VCaP (cell line): Measurements from ENCODE around the gene KPRP.

Experiments
- H3K27ac ChIP-seq: fragments of 450-650 bp; 2 replicates; pipeline ENCODE4 v1.5.1; 2017
- TF ChIP-seq, protein P1 (sequence below): fragments of 450-650 bp; conservative IDR thresholded peaks from 2 replicates; pipeline ENCODE4 v1.5.1; 2017; ENCODE audit warnings: mild to moderate bottlenecking, moderate library complexity

The KPRP gene

DNA sequence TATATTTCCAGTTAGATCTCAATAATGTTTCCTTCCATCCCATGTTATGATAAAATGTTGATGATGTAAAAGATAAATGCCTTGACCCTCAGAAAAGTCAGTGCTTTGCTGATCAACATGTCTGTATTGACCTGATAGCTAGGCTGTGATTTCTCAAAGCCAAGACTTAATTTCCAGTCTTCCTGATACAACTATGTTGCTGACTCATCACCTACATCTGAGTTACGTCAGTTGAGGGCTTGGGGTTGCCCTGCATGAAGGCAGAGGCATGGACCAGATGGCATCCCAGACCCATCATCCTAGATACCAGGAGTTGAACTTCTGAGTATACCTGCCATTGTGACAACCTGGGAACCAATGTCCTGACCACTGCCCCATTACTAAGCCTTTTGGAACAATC, 43.5 kb downstream of the KPRP start:
- no peak overlapping the region for H3K27ac ChIP-seq
- TF ChIP-seq, protein P1, sequence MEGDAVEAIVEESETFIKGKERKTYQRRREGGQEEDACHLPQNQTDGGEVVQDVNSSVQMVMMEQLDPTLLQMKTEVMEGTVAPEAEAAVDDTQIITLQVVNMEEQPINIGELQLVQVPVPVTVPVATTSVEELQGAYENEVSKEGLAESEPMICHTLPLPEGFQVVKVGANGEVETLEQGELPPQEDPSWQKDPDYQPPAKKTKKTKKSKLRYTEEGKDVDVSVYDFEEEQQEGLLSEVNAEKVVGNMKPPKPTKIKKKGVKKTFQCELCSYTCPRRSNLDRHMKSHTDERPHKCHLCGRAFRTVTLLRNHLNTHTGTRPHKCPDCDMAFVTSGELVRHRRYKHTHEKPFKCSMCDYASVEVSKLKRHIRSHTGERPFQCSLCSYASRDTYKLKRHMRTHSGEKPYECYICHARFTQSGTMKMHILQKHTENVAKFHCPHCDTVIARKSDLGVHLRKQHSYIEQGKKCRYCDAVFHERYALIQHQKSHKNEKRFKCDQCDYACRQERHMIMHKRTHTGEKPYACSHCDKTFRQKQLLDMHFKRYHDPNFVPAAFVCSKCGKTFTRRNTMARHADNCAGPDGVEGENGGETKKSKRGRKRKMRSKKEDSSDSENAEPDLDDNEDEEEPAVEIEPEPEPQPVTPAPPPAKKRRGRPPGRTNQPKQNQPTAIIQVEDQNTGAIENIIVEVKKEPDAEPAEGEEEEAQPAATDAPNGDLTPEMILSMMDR = no peak

DNA sequence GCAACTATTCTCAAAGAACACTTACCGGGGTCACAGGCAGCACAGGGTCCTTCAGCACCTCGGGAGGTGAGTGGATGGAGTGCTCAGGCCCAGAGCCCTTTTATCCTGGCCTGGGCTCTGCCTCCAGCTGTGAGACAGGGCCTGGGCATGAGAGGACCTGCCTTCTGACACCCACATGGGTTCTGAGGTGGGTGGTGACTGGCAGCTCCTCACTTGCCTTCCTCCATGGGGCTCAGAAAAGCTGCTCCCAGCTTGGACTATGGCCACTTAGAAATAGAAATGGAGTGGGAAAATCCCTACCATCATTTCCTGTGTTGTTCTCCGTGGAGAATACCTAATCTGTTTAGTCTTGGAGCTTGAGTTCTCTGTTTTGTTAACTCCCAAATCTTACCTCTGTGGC, 48.8 kb downstream of the KPRP start, which contains the start of gene LCE1C:
Gene LCE1C, minus strand, starts transcription at position 76 of the 400 bp plus-strand sequence. CDS start 1,173 bp downstream, outside the sequence.
- TF ChIP-seq, protein P1 = no peak

DNA sequence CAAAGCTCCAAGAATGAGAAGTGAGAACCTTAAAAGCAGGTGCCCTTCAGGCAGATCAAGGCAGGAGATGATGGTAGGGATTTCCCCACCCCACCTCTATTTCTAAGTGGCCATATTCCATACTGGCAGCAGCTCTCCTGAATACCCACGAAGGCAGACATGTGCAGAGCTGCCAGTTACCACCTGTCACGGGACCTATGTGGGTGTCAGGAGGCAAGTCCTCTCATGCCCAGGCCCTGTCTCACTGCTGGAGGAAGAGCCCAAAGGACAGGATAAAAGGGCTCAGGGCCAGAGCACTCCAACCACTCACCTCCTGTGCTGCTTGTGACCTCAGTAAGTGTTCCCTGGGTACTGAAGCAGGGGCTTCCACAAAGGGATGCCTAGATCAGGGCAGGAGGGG, 53.2 kb downstream of the KPRP start:
- TF ChIP-seq, protein P1 = no peak
- no peak overlapping the region for H3K27ac ChIP-seq

More for the DNA sequence above, 48.8 kb downstream of the KPRP start, which contains the start of gene LCE1C:
- no peak within 1 kb of the TSS for H3K27ac ChIP-seq
